H1 (cell line): Measurements from ENCODE around the gene KCNE5. TPM values are rescaled to one million over a fixed set of nuclear protein-coding genes. Genes with fewer than 3 reads are reported as not detected.

Experiments
- BCL11A ChIP-seq, 2 experiments: IDR thresholded peaks; one replicate each; pipeline ENCODE4 v1.6.1; 2011; ENCODE audit warnings: low read depth in 2 of 2, low read length in 2 of 2, mild to moderate bottlenecking in 2 of 2
- CHD2 ChIP-seq: IDR thresholded peaks from 2 replicates; pipeline ENCODE4 v1.6.1; 2012; ENCODE audit warnings: low read length, improper control_type of control experiment
- GABPA ChIP-seq: IDR thresholded peaks from 2 replicates; pipeline ENCODE4 v1.6.1; 2011; ENCODE audit warnings: mild to moderate bottlenecking, low read length, moderate library complexity, borderline replicate concordance; ENCODE audit not compliant: insufficient read depth
- KDM5A ChIP-seq: fragments of 200-600 bp; IDR thresholded peaks from 2 replicates; pipeline ENCODE4 v1.7.1; 2012; ENCODE audit warnings: mild to moderate bottlenecking, low read length, inconsistent platforms, mixed read lengths
- PHF8 ChIP-seq: fragments of 200-600 bp; sonication (generic); conservative IDR thresholded peaks from 2 replicates; pipeline ENCODE4 v1.7.1; 2012; ENCODE audit warnings: low read depth, mild to moderate bottlenecking, inconsistent platforms, low read length, moderate library complexity
- POLR2AphosphoS5 ChIP-seq: IDR thresholded peaks from 2 replicates; pipeline ENCODE4 v1.6.1; 2011; ENCODE audit warnings: low read depth, low read length
- SIX5 ChIP-seq: IDR thresholded peaks from 2 replicates; pipeline ENCODE4 v1.6.1; 2011; ENCODE audit warnings: mild to moderate bottlenecking, low read depth, low read length
- SRF ChIP-seq: IDR thresholded peaks from 2 replicates; pipeline ENCODE4 v1.6.1; 2011; ENCODE audit warnings: mild to moderate bottlenecking, low read depth, low read length, moderate library complexity
- SUZ12 ChIP-seq: fragments of 200-600 bp; sonication (generic); IDR thresholded peaks from 2 replicates; pipeline ENCODE4 v1.6.1; 2012; ENCODE audit warnings: mild to moderate bottlenecking, inconsistent platforms, low read length, moderate library complexity, mixed read lengths
- TBP ChIP-seq: IDR thresholded peaks from 2 replicates; pipeline ENCODE4 v1.6.1; 2011; ENCODE audit warnings: low read depth, low read length, improper control_type of control experiment
- TEAD4 ChIP-seq: IDR thresholded peaks from 2 replicates; pipeline ENCODE4 v1.6.1; 2012; ENCODE audit warnings: low read depth, low read length, inconsistent platforms, mixed read lengths
- ZNF274 ChIP-seq: IDR thresholded peaks from 2 replicates; pipeline ENCODE4 v1.7.0; 2012; ENCODE audit warnings: low read length, borderline replicate concordance; ENCODE audit errors: extremely low read depth
- polyA plus RNA-seq, 7 experiments: library from polyadenylated mRNA; depleted of rRNA in 3 of 7; stranded (reverse) in 5 of 7; unstranded in 2 of 7; fragments of >200 nt in 5 of 7; fragments of 200-250 nt in 2 of 7; gene quantifications; 1 replicate in 5 of 7; 2 replicates in 1 of 7; 4 replicates in 1 of 7; pipeline versions ENCODE4 v1.2.1 to v1.2.3, GENCODE V29; 2011 to 2013; ENCODE audit warnings: missing spikeins in 2 of 7, mixed read lengths in 2 of 7
- total RNA-seq: library from RNA; stranded (reverse); fragmentation: NEBNext Ultra II Directional; extraction: Animal tissue kit (Norgen Biotek cat#: 25700); gene quantifications from 2 replicates; pipeline ENCODE4 v1.2.1, GENCODE V29; 2021
- TF ChIP-seq, protein P1 (sequence below): fragments of 300-600 bp; sonication (generic); IDR thresholded peaks from 2 replicates; pipeline ENCODE4 v1.7.1; 2012; ENCODE audit warnings: low read length, moderate library complexity, mild to moderate bottlenecking, inconsistent platforms; ENCODE audit not compliant: insufficient replicate concordance

KCNE5 gene
- total and polyA plus RNA-seq, 2 of the 8 experiments (the other 6 are each of a cell fraction or from before 2014, with no cell fraction given): 3.6 to 5.9 TPM

DNA sequence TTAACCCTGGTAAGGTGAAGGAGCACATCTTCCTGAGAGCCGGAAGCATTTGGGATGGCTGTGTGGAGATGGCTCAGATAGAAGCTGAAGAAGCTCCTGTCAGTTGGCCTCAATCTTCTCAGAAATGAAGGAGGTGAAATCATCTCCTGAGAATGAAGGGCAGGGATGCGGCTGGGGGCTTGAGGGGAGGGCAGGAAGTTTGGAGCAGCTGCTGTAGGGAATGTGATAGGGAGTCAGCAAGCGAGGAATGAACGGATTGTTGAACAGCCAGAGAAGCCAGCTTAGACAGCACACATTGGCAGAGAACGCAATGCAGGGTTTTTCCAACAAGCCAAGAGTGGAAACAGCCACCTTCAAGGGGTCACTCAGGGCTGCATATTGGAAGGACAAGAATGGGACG is 10.0 kb downstream of the KCNE5 start (continued):
- TF ChIP-seq, protein P1, sequence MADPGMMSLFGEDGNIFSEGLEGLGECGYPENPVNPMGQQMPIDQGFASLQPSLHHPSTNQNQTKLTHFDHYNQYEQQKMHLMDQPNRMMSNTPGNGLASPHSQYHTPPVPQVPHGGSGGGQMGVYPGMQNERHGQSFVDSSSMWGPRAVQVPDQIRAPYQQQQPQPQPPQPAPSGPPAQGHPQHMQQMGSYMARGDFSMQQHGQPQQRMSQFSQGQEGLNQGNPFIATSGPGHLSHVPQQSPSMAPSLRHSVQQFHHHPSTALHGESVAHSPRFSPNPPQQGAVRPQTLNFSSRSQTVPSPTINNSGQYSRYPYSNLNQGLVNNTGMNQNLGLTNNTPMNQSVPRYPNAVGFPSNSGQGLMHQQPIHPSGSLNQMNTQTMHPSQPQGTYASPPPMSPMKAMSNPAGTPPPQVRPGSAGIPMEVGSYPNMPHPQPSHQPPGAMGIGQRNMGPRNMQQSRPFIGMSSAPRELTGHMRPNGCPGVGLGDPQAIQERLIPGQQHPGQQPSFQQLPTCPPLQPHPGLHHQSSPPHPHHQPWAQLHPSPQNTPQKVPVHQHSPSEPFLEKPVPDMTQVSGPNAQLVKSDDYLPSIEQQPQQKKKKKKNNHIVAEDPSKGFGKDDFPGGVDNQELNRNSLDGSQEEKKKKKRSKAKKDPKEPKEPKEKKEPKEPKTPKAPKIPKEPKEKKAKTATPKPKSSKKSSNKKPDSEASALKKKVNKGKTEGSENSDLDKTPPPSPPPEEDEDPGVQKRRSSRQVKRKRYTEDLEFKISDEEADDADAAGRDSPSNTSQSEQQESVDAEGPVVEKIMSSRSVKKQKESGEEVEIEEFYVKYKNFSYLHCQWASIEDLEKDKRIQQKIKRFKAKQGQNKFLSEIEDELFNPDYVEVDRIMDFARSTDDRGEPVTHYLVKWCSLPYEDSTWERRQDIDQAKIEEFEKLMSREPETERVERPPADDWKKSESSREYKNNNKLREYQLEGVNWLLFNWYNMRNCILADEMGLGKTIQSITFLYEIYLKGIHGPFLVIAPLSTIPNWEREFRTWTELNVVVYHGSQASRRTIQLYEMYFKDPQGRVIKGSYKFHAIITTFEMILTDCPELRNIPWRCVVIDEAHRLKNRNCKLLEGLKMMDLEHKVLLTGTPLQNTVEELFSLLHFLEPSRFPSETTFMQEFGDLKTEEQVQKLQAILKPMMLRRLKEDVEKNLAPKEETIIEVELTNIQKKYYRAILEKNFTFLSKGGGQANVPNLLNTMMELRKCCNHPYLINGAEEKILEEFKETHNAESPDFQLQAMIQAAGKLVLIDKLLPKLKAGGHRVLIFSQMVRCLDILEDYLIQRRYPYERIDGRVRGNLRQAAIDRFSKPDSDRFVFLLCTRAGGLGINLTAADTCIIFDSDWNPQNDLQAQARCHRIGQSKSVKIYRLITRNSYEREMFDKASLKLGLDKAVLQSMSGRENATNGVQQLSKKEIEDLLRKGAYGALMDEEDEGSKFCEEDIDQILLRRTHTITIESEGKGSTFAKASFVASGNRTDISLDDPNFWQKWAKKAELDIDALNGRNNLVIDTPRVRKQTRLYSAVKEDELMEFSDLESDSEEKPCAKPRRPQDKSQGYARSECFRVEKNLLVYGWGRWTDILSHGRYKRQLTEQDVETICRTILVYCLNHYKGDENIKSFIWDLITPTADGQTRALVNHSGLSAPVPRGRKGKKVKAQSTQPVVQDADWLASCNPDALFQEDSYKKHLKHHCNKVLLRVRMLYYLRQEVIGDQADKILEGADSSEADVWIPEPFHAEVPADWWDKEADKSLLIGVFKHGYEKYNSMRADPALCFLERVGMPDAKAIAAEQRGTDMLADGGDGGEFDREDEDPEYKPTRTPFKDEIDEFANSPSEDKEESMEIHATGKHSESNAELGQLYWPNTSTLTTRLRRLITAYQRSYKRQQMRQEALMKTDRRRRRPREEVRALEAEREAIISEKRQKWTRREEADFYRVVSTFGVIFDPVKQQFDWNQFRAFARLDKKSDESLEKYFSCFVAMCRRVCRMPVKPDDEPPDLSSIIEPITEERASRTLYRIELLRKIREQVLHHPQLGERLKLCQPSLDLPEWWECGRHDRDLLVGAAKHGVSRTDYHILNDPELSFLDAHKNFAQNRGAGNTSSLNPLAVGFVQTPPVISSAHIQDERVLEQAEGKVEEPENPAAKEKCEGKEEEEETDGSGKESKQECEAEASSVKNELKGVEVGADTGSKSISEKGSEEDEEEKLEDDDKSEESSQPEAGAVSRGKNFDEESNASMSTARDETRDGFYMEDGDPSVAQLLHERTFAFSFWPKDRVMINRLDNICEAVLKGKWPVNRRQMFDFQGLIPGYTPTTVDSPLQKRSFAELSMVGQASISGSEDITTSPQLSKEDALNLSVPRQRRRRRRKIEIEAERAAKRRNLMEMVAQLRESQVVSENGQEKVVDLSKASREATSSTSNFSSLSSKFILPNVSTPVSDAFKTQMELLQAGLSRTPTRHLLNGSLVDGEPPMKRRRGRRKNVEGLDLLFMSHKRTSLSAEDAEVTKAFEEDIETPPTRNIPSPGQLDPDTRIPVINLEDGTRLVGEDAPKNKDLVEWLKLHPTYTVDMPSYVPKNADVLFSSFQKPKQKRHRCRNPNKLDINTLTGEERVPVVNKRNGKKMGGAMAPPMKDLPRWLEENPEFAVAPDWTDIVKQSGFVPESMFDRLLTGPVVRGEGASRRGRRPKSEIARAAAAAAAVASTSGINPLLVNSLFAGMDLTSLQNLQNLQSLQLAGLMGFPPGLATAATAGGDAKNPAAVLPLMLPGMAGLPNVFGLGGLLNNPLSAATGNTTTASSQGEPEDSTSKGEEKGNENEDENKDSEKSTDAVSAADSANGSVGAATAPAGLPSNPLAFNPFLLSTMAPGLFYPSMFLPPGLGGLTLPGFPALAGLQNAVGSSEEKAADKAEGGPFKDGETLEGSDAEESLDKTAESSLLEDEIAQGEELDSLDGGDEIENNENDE: no peak
- TF ChIP-seq KDM5A: no peak
- TF ChIP-seq PHF8: no peak
- no peak for TF ChIP-seq SUZ12
- no peak for TF ChIP-seq ZNF274
- TF ChIP-seq TBP: no peak
- no peak for TF ChIP-seq CHD2
- TF ChIP-seq BCL11A (IDR thresholded peaks at IDR 0.05; ENCODE audit: low read depth in 2 of 2, low read length in 2 of 2): no peak
- TF ChIP-seq SIX5: no peak
- no peak for TF ChIP-seq POLR2AphosphoS5
- no peak for TF ChIP-seq GABPA
- no peak for TF ChIP-seq TEAD4
- TF ChIP-seq SRF: no peak
